Lower leg skin (tissue), 4 donors: ENCODE data around the gene USP17L22. TPM values are rescaled to one million over a fixed set of nuclear protein-coding genes. Genes with fewer than 3 reads are reported as not detected.

Source experiments
- total RNA-seq, 4 donors: library from RNA; depleted of rRNA; stranded (reverse); fragments of >200 nt; gene quantifications; one replicate each; pipeline ENCODE4 v1.1.0, GENCODE V29; 2016

The USP17L22 gene
- total RNA-seq, 4 donors from 2014 or later: not detected

Other genes starting within 250 kb of the USP17L22 start
- gene FAM90A26, start 97.2 kb upstream of the USP17L22 start, total RNA-seq: not detected
- gene USP17L10, start 57.0 kb upstream of the USP17L22 start, total RNA-seq: not detected
- not detected for gene USP17L11, start 52.2 kb upstream of the USP17L22 start, total RNA-seq
- gene USP17L12, start 47.5 kb upstream of the USP17L22 start, total RNA-seq: not detected
- not detected for gene USP17L13, start 42.7 kb upstream of the USP17L22 start, total RNA-seq
- not detected for gene USP17L15, start 33.2 kb upstream of the USP17L22 start, total RNA-seq
- gene USP17L17, start 23.7 kb upstream of the USP17L22 start, total RNA-seq: not detected
- gene USP17L18, start 19.0 kb upstream of the USP17L22 start, total RNA-seq: not detected
- gene USP17L19, start 14.2 kb upstream of the USP17L22 start, total RNA-seq: not detected
- not detected for gene USP17L20, start 9.5 kb upstream of the USP17L22 start, total RNA-seq
- not detected for gene USP17L21, start 4.7 kb upstream of the USP17L22 start, total RNA-seq
- gene USP17L24, start 57.5 kb downstream of the USP17L22 start, total RNA-seq: not detected
- not detected for gene USP17L25, start 62.3 kb downstream of the USP17L22 start, total RNA-seq
- not detected for gene USP17L26, start 67.0 kb downstream of the USP17L22 start, total RNA-seq
- gene USP17L5, start 71.8 kb downstream of the USP17L22 start, total RNA-seq: not detected
- gene USP17L27, start 76.5 kb downstream of the USP17L22 start, total RNA-seq: not detected
- not detected for gene USP17L28, start 81.3 kb downstream of the USP17L22 start, total RNA-seq
- gene USP17L29, start 86.0 kb downstream of the USP17L22 start, total RNA-seq: not detected
- not detected for gene USP17L30, start 95.5 kb downstream of the USP17L22 start, total RNA-seq
- gene DEFB131A, start 176.8 kb downstream of the USP17L22 start, total RNA-seq: not detected